NCI-H748 treated with DMSO at 0.1 percent for 48 hours (cell line): ENCODE results near the gene USB1.

ENCODE experiments used
- DNase-seq: peaks from one replicate; lab custom pipeline; 2025; lab: John Stamatoyannopoulos, UW

USB1 gene

DNA sequence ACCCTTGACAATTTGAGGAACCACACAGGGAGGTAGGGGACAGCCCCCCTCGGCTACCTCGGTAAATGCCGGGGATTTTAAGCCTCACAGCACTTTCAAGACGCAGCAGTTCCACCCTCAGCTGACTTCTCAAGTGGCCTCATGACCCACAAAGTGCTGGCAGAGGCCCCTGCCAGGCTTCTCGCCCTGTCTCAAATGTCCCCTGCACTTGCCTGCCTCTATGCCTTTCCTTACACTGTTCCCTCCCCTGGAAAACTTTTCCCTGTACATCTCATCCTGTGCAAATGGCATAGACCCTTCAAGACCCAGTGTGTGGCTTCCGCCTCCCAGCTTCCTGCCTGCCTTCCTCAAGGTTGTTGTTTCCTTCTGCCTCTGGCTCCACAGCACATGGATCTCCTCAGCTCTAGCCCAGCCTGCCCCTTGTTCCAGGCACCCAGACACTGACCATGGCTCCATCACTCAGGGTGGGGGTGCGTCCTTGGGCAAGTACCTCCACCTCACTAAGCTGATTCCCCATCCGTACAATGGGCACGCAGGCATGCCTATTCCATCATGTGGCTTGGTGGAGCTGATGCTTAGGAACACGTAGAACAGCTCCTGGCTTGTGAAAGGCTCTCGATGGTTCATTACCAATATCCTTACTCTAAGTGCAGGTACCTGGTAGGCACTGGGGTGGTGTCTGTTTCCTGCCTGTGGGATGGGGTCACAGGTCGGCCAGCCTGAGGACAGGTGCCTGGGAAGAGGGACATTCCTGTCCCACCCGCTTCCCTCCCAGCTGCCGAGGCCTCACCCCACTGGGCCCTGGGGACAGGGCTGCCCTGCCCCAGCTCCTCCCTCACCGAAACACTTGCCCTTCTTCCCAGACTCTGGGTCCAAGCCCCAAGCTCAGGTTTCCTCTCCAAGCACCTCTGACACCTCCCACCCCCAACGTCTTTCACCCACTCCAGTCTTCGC, 48.3 kb downstream of the USB1 start:
- no peak for DNase-seq

DNA sequence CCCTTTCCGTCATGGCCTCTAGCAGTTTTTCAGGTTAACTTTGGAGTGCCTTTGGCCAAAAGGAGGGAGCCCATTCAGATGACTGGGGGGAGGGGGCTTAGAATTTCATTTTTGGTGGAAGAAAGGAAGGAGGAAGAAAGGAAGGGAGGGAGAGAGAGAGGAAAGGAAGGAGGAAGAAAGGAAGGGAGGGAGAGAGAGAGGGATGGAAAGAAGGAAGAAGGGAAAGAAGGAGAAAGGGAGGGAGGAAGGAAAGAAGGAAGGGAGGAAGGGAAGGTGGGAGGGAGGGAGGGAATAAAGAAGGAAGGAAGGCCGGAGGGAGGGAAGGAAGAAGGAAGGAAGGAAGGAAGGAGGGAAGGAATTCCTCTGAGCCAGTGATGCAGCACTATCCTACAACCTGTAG, 50.1 kb downstream of the USB1 start:
- DNase-seq = no peak

DNA sequence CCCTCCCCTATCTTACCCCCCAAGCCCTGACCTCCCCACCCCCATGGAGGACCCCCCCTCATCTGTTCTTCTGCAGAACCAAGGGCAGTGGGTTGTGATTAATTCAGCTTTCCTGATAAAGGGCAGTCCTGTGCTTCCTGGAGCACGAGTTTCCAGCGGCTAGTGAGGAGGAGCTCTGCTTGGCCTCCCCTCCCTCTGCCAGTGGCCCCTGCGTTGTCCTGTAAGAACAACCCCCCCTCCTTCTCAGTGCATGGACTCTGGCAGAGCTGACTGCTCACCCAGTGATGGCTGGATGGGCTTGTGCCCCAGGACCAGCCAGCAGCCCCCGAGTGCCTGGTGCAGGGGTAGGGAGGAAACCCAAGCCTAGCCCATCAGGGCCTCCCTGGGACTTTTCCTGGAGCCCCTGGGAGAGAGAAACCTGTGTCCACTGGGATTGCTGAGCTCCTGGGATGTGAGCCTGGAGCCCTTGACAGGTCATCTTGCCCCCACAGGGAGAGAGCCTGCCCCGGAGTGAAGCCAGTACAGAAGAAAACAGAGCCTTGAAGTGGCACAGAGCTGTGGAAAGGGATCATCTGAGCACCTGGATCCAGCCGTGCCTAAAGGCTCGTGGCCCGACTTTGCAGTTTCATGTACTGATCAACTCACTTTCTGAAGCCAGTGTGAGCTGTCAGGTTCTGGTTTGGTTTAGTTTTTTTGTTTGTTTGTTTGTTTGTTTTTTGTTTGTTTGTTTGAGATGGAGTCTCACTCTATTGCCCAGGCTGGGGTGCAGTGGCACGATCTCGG, 50.8 kb downstream of the USB1 start:
- no peak for DNase-seq

- DNase-seq = no peak
Measured at GRCh38 chr16:58053682-58054005, 52.4 kb downstream of the USB1 start.

GRCh38 chr16:58054289-58054688, 53.1 kb downstream of the USB1 start:
- no peak for DNase-seq

- no peak for DNase-seq
Measured at GRCh38 chr16:58056580-58056979, 55.4 kb downstream of the USB1 start.

- DNase-seq = no peak
Measured at GRCh38 chr16:58057121-58057520, 55.9 kb downstream of the USB1 start.

DNA sequence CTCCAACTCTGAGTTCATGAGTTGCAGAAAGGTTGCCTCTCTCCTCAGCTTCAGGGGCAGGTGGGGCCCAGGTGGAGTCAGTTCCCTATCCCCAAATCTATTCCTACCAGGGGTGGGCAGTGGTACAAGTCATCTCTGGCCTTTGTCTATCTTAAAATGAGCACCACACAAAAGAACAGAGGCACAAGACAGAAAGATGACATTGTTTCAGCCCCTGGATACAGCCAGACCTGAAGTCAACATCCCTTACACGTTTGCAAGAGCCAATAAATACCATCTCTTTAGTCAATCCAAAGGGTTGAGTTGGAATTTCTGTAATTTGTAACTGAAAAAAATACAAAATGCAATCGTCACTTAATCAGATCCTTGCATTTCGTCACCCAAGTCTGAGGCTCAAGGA, 56.6 kb downstream of the USB1 start:
- DNase-seq = no peak

- no peak for DNase-seq
Measured at GRCh38 chr16:58062821-58063220, 61.6 kb downstream of the USB1 start.

DNA sequence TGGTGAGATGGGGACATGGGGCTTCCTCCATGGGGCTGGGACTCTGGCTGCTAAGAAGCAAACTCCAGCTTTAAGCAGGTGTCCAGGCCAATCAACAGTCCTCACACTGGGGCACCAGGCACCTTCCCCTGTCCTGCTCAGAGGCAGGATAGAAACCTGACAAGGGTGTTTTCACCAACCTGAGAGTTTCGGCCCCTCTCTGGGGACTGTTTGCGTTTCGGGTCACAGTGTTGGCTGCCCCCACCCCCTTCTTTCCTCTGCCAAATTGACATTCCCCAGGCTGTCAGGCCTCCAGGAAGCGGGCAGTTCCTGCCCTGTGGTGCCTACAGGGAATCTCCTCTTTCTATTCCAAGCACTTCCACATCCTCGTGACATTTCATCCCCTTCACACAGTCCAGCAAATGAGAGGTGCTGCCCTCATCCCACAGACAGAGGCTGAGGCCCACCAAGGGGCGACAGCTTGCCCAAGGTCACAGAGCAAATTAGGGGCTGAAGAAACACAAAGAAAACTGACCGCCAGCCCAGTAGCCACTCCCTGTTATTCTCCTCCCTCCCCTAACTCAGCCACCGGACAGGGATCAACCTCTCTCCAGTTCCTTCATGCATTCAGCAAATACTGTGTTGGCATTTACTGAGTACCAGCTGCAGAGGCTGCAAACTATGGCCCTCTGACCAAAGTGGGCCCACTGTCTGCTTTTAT, 62.3 kb downstream of the USB1 start:
- no peak for DNase-seq

DNA sequence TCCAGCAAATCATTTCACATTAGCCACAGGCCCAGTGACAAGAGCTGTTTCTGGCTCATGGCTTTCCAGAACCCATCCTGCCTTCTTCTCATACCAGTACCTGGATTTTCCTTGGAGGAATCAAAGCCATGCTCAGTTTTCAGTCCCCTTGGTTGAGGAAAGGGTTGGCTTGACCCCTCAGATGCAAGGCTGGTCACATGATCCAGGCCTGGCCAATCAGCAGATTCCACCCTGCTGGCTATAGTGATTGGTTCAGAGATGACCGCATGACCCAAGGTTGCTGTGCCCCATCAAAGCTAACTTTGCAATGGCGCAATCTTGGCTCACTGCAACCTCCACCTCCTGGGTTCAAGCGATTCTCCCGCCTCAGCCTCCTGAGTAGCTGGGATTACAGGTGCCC, 69.4 kb downstream of the USB1 start:
- no peak for DNase-seq
